ENCODE results near the gene DCDC2. TPM values are rescaled to one million over a fixed set of nuclear protein-coding genes. Genes with fewer than 3 reads are reported as not detected.
"Not testable (repeated sequence)": the region's sequence is repeated elsewhere in the genome, so short reads cannot be mapped to it uniquely, and the experiment has no call there.

The DCDC2 gene
- total RNA-seq, 1 donor from 2014 or later: 1.4 TPM

DNA sequence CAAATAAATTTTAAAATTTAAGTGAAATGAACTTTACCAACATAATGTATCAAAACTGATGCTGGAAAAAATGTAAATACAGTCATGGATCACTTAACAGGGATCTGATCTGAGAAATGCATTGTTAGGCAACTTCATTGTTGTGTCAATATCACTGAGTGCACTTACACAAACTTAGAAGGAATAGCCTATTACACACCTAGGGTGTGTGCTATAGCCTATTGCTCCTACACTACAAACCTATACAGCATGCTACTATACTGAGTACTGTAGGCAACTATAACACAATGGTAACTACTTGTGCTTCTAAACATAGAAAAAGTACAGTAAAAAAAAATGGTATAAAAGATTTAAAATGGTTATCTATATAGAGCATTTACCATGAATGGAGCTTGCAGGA is 104.5 kb downstream of the DCDC2 start:
- Mint-ChIP-seq H3K27me3 (ENCODE audit: low read depth) (no peaks in the 10 kb centered on the region), H3K9me3 (peaks cover 28% of the 10 kb centered on the region), H3K27ac (no peak overlapping the region), H3K4me1 (peaks cover 7% of the 10 kb centered on the region), H3K36me3 (peaks cover 10% of the 10 kb centered on the region), H3K4me3 (no peak overlapping the region)
- DNase-seq (ENCODE audit: low spot score in 2 of 2, unreplicated experiment in 2 of 2): no peak
- TF ChIP-seq CTCF (IDR thresholded peaks at IDR 0.05; ENCODE audit: unreplicated experiment): no peak

- no peaks in the 10 kb centered on the region for H3K27me3 Mint-ChIP-seq (ENCODE audit: low read depth)
- H3K4me1 Mint-ChIP-seq: peaks cover 7% of the 10 kb centered on the region
- no peak overlapping the region for H3K4me3 Mint-ChIP-seq
- TF ChIP-seq CTCF (IDR thresholded peaks at IDR 0.05; ENCODE audit: unreplicated experiment): no peak
- peaks cover 21% of the 10 kb centered on the region for H3K9me3 Mint-ChIP-seq
- no peak for DNase-seq (ENCODE audit: low spot score in 2 of 2, unreplicated experiment in 2 of 2)
- H3K36me3 Mint-ChIP-seq: peaks cover 10% of the 10 kb centered on the region
- no peak overlapping the region for H3K27ac Mint-ChIP-seq
These were observed 105.6 kb downstream of the DCDC2 start for GRCh38 chr6:24252280-24252679.

GRCh38 chr6:24251339-24251738 is 106.5 kb downstream of the DCDC2 start:
- peaks cover 21% of the 10 kb centered on the region for H3K9me3 Mint-ChIP-seq
- TF ChIP-seq CTCF (IDR thresholded peaks at IDR 0.05; ENCODE audit: unreplicated experiment): no peak
- H3K4me1 Mint-ChIP-seq: peaks cover 7% of the 10 kb centered on the region
- no peaks in the 10 kb centered on the region for H3K27me3 Mint-ChIP-seq (ENCODE audit: low read depth)
- H3K36me3 Mint-ChIP-seq: peaks cover 10% of the 10 kb centered on the region
- no peak overlapping the region for H3K27ac Mint-ChIP-seq
- no peak for DNase-seq (ENCODE audit: low spot score in 2 of 2, unreplicated experiment in 2 of 2)
- H3K4me3 Mint-ChIP-seq: no peak overlapping the region

DNA sequence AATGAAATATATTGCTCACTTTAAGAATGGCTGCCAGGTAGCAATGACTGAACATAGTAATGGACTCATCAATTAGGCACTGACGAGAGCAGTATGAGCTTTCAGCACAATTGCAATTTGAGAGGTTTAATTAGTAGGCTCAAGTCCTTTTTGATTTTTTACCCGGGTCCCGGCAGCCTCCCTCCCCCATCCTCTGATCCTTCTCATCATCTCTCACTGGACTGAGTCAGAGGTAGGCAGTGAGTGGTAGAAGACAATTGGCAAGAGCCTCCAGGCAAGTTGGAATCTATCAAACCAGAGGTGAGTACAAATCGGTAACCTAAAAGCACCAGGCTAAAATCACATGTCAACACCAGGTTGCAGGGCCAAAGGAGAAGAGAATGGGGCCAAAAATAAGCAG is 107.9 kb downstream of the DCDC2 start:
- H3K36me3 Mint-ChIP-seq: peaks cover 8% of the 10 kb centered on the region
- H3K4me1 Mint-ChIP-seq: peaks cover 7% of the 10 kb centered on the region
- no peak overlapping the region for H3K27ac Mint-ChIP-seq
- TF ChIP-seq CTCF (IDR thresholded peaks at IDR 0.05; ENCODE audit: unreplicated experiment): no peak
- no peak for DNase-seq (ENCODE audit: low spot score in 2 of 2, unreplicated experiment in 2 of 2)
- no peak overlapping the region for H3K4me3 Mint-ChIP-seq
- no peaks in the 10 kb centered on the region for H3K27me3 Mint-ChIP-seq (ENCODE audit: low read depth)
- H3K9me3 Mint-ChIP-seq: peaks cover 11% of the 10 kb centered on the region

DNA sequence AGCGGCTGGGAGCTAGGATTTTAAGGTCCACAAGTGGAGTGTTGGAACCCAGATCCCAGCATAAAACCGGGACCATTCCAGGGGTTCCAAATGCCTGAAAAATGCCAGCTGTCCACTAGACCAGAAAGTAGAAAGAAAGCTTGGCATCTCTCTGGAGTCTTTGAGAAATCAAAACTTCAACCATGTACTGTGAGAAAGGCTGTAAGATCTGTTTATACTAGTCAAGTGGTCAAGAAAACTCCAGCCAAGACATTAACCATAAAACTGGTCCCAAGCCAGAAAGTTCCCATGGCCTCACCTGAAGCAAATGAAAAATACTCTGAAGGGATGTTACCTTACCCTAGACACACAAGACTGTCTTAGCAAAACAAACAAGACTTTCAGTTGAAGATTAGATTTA is 112.6 kb downstream of the DCDC2 start:
- H3K36me3 Mint-ChIP-seq: no peaks in the 10 kb centered on the region
- H3K4me3 Mint-ChIP-seq: no peak overlapping the region
- no peaks in the 10 kb centered on the region for H3K9me3 Mint-ChIP-seq
- H3K27me3 Mint-ChIP-seq (ENCODE audit: low read depth): no peaks in the 10 kb centered on the region
- H3K4me1 Mint-ChIP-seq: peaks cover 3% of the 10 kb centered on the region
- no peak for TF ChIP-seq CTCF (IDR thresholded peaks at IDR 0.05; ENCODE audit: unreplicated experiment)
- no peak for DNase-seq (ENCODE audit: low spot score in 2 of 2, unreplicated experiment in 2 of 2)
- H3K27ac Mint-ChIP-seq: no peak overlapping the region

GRCh38 chr6:24242924-24243323 is 114.9 kb downstream of the DCDC2 start:
- Mint-ChIP-seq H3K4me1 (peaks cover 3% of the 10 kb centered on the region), H3K9me3 (no peaks in the 10 kb centered on the region), H3K27me3 (ENCODE audit: low read depth) (no peaks in the 10 kb centered on the region), H3K27ac (no peak overlapping the region), H3K4me3 (no peak overlapping the region), H3K36me3 (no peaks in the 10 kb centered on the region)
- DNase-seq (ENCODE audit: low spot score in 2 of 2, unreplicated experiment in 2 of 2): no peak
- TF ChIP-seq CTCF (IDR thresholded peaks at IDR 0.05; ENCODE audit: unreplicated experiment): no peak

DNA sequence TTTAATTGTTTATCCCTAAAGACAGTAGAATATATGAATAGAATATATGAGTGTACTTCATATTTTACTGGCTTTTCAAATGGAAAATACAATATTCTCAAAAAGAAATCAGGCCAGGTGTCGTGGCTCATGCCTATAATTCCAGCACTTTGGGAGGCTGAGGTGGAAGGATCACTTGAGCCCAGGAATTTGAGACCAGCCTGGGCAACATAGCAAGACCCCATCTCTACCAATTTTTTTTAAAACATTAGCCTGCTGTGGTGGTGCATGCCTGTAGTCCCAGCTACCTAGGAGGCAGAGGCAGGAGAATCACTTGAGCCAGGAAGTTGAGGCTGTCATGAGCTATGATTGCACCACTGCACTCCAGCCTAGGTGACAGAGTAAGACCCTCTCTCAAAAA is 116.1 kb downstream of the DCDC2 start:
- not testable (repeated sequence) for H3K36me3 Mint-ChIP-seq; H3K9me3 Mint-ChIP-seq; H3K4me3 Mint-ChIP-seq; H3K4me1 Mint-ChIP-seq; H3K27ac Mint-ChIP-seq; DNase-seq (ENCODE audit: low spot score in 2 of 2, unreplicated experiment in 2 of 2); H3K27me3 Mint-ChIP-seq (ENCODE audit: low read depth)
